H1 (cell line): ENCODE measurements around the gene S100A8. TPM values are rescaled to one million over a fixed set of nuclear protein-coding genes. Genes with fewer than 3 reads are reported as not detected.
"Not testable (repeated sequence)": the region's sequence is repeated elsewhere in the genome, so short reads cannot be mapped to it uniquely, and the experiment has no call there.

ENCODE experiments used
- CTCF ChIA-PET: fragments of 300-600 bp; sonication (Branson Sonifier 250); formaldehyde crosslinking; loops from one replicate; lab custom pipeline; 2021; ENCODE audit not compliant: partially characterized antibody; lab: Charles Lee
- POLR2A ChIA-PET: fragments of 300-600 bp; sonication (Branson Sonifier 250); formaldehyde crosslinking; loops from one replicate; lab custom pipeline; 2021; ENCODE audit warnings: inconsistent platforms; ENCODE audit not compliant: partially characterized antibody; lab: Charles Lee
- DNase-seq, 2 experiments: peaks; one replicate each; pipeline versions ENCODE4 v3.0.0 to v3.0.0-alpha.2; 2010 to 2022; ENCODE audit warnings: low spot score in 2 of 2, low read depth in 1 of 2, mixed read lengths in 1 of 2
- FAIRE-seq: peaks from 2 replicates; lab custom pipeline; 2011; peaks lifted over from hg19 to GRCh38; lab: Jason Lieb, UNC
- H2AFZ ChIP-seq: 2 replicates; pipeline ENCODE4 v1.8.1; 2012; ENCODE audit warnings: low read length, inconsistent platforms
- H2AK5ac ChIP-seq: 2 replicates; pipeline ENCODE4 v1.6.1; 2013; ENCODE audit warnings: low read depth, low read length
- H2BK120ac ChIP-seq: replicated peaks from 2 replicates; pipeline ENCODE3; 2013; ENCODE audit warnings: low read depth, low read length, inconsistent platforms
- H2BK12ac ChIP-seq: 2 replicates; pipeline ENCODE4 v1.6.1; 2013; ENCODE audit warnings: low read depth, low read length
- H2BK15ac ChIP-seq: 2 replicates; pipeline ENCODE4 v1.6.1; 2013; ENCODE audit warnings: low read length
- H2BK20ac ChIP-seq: 2 replicates; pipeline ENCODE4 v1.6.1; 2013; ENCODE audit warnings: low read length
- H2BK5ac ChIP-seq: 2 replicates; pipeline ENCODE4 v1.6.1; 2013; ENCODE audit warnings: low read depth, low read length
- H3K14ac ChIP-seq: 2 replicates; pipeline ENCODE4 v1.6.1; 2013; ENCODE audit warnings: inconsistent platforms; ENCODE audit not compliant: insufficient read length
- H3K18ac ChIP-seq: 2 replicates; pipeline ENCODE4 v1.6.1; 2013; ENCODE audit warnings: low read length; ENCODE audit errors: extremely low read depth
- H3K23ac ChIP-seq: 2 replicates; pipeline ENCODE4 v1.6.1; 2013; ENCODE audit warnings: inconsistent platforms; ENCODE audit not compliant: insufficient read length
- H3K23me2 ChIP-seq: 2 replicates; pipeline ENCODE4 v1.6.1; 2013; ENCODE audit warnings: low read depth, low read length
- H3K27ac ChIP-seq: 2 replicates; pipeline ENCODE4 v1.6.1; 2011; ENCODE audit warnings: low read depth, low read length, inconsistent platforms
- H3K27me3 ChIP-seq, 4 experiments: replicated peaks in 1 of 4; 1 replicate in 1 of 4; 2 replicates in 3 of 4; pipeline versions ENCODE4 v1.6.1 to v1.8.1; 2011 to 2013; ENCODE audit warnings: low read length in 3 of 4, mild to moderate bottlenecking in 3 of 4, inconsistent platforms in 2 of 4, mixed read lengths in 2 of 4, moderate library complexity in 1 of 4; ENCODE audit not compliant: control insufficient read depth in 3 of 4, insufficient read depth in 3 of 4; ENCODE audit errors: extremely low read depth in 1 of 4
- H3K36me3 ChIP-seq, 4 experiments: 2 replicates each; pipeline versions ENCODE4 v1.6.1 to v1.8.1; 2011 to 2013; ENCODE audit warnings: mild to moderate bottlenecking in 4 of 4, low read length in 3 of 4, moderate library complexity in 2 of 4, control low read depth in 1 of 4, inconsistent platforms in 1 of 4; ENCODE audit not compliant: insufficient read depth in 4 of 4, control insufficient read depth in 2 of 4
- H3K4ac ChIP-seq: replicated peaks from 2 replicates; pipeline ENCODE3; 2013; ENCODE audit warnings: low read length, low read depth, mixed read lengths, inconsistent platforms; ENCODE audit not compliant: insufficient read length
- H3K4me1 ChIP-seq, 4 experiments: replicated peaks in 1 of 4; 1 replicate in 1 of 4; 2 replicates in 3 of 4; pipeline versions ENCODE4 v1.6.1 to v1.8.1; 2011 to 2013; ENCODE audit warnings: low read length in 3 of 4, inconsistent platforms in 2 of 4, mixed read lengths in 1 of 4; ENCODE audit not compliant: insufficient read depth in 4 of 4, control insufficient read depth in 3 of 4
- H3K4me2 ChIP-seq, 2 experiments: 2 replicates each; pipeline versions ENCODE4 v1.6.1 to v1.8.1; 2011 to 2013; ENCODE audit warnings: low read depth in 2 of 2, low read length in 2 of 2, control low read depth in 1 of 2, inconsistent platforms in 1 of 2, mild to moderate bottlenecking in 1 of 2; ENCODE audit not compliant: insufficient read depth in 1 of 2
- H3K4me3 ChIP-seq, 4 experiments: fragments of 200-600, 300-600 bp in 1 of 4; sonication (generic), shearing (Covaris generic), sonication (Bioruptor Twin) in 1 of 4; 2 replicates each; pipeline versions ENCODE4 v1.5.1 to v1.8.1; 2011 to 2016; ENCODE audit warnings: low read length in 4 of 4, low read depth in 3 of 4, control low read depth in 2 of 4, inconsistent platforms in 2 of 4, mild to moderate bottlenecking in 2 of 4, mixed read lengths in 1 of 4, moderate library complexity in 1 of 4; ENCODE audit not compliant: insufficient read depth in 2 of 4; ENCODE audit errors: extremely low read depth in 1 of 4
- H3K56ac ChIP-seq: replicated peaks from 2 replicates; pipeline ENCODE3; 2013; ENCODE audit warnings: low read depth, mild to moderate bottlenecking, mixed read lengths, low read length, inconsistent platforms; ENCODE audit not compliant: insufficient read length
- H3K79me1 ChIP-seq: 2 replicates; pipeline ENCODE4 v1.6.1; 2013; ENCODE audit warnings: low read depth, low read length, control low read depth
- H3K79me2 ChIP-seq, 2 experiments: 2 replicates each; pipeline versions ENCODE4 v1.6.1 to v1.8.1; 2012 to 2013; ENCODE audit warnings: low read length in 2 of 2, mild to moderate bottlenecking in 2 of 2, inconsistent platforms in 1 of 2; ENCODE audit not compliant: insufficient read depth in 2 of 2, control insufficient read depth in 1 of 2
- H3K9ac ChIP-seq, 4 experiments: replicated peaks in 1 of 4; 1 replicate in 1 of 4; 2 replicates in 3 of 4; pipeline versions ENCODE4 v1.6.1 to v1.8.1; 2011 to 2013; ENCODE audit warnings: low read depth in 3 of 4, low read length in 3 of 4, control low read depth in 2 of 4, mild to moderate bottlenecking in 2 of 4, moderate library complexity in 2 of 4, inconsistent platforms in 1 of 4; ENCODE audit errors: extremely low read depth in 1 of 4
- H3K9me3 ChIP-seq, 2 experiments: 2 replicates each; pipeline versions ENCODE4 v1.6.1 to v1.8.1; 2012 to 2013; ENCODE audit warnings: mild to moderate bottlenecking in 2 of 2, moderate library complexity in 2 of 2, control low read depth in 1 of 2, inconsistent platforms in 1 of 2, low read depth in 1 of 2, low read length in 1 of 2, mixed read lengths in 1 of 2; ENCODE audit not compliant: insufficient read depth in 2 of 2
- H4K20me1 ChIP-seq, 2 experiments: replicated peaks in 1 of 2; 2 replicates each; pipeline versions ENCODE3 to v1.8.1; 2011 to 2013; ENCODE audit warnings: inconsistent platforms in 2 of 2, low read length in 2 of 2, mild to moderate bottlenecking in 1 of 2; ENCODE audit not compliant: insufficient read depth in 2 of 2, control insufficient read depth in 1 of 2
- H4K5ac ChIP-seq: 2 replicates; pipeline ENCODE4 v1.6.1; 2013; ENCODE audit warnings: low read length, low read depth, mixed read lengths, inconsistent platforms; ENCODE audit not compliant: insufficient read length
- H4K8ac ChIP-seq: 2 replicates; pipeline ENCODE4 v1.8.0; 2013; ENCODE audit warnings: mild to moderate bottlenecking, moderate library complexity, low read length, inconsistent platforms; ENCODE audit not compliant: insufficient read depth; ENCODE audit errors: extremely low read depth
- H4K91ac ChIP-seq: replicated peaks from 2 replicates; pipeline ENCODE3; 2013; ENCODE audit warnings: low read length, mixed read lengths, inconsistent platforms; ENCODE audit not compliant: insufficient read length
- WGBS, 2 experiments: shearing (Covaris generic) in 1 of 2; methylation state at CpG; one replicate each; pipeline versions ENCODE4 v1.1.6 to v1.1.7; 2013 to 2015; ENCODE audit warnings: low lambda C conversion rate in 2 of 2, mixed read lengths in 2 of 2, inconsistent platforms in 1 of 2, low coverage in 1 of 2, missing lambda C conversion rate in 1 of 2; ENCODE audit not compliant: insufficient replicate concordance in 2 of 2, insufficient coverage in 1 of 2, insufficient read length in 1 of 2; ENCODE audit errors: extremely low coverage in 1 of 2, missing lambda C conversion rate in 1 of 2; 5-methylcytosine and 5-hydroxymethylcytosine counted together
- polyA plus RNA-seq, 7 experiments: library from polyadenylated mRNA; depleted of rRNA in 3 of 7; stranded (reverse) in 5 of 7; unstranded in 2 of 7; fragments of >200 nt in 5 of 7; fragments of 200-250 nt in 2 of 7; gene quantifications; 1 replicate in 5 of 7; 2 replicates in 1 of 7; 4 replicates in 1 of 7; pipeline versions ENCODE4 v1.2.1 to v1.2.3, GENCODE V29; 2011 to 2013; ENCODE audit warnings: missing spikeins in 2 of 7, mixed read lengths in 2 of 7
- total RNA-seq: library from RNA; stranded (reverse); fragmentation: NEBNext Ultra II Directional; extraction: Animal tissue kit (Norgen Biotek cat#: 25700); gene quantifications from 2 replicates; pipeline ENCODE4 v1.2.1, GENCODE V29; 2021

The S100A8 gene
- total and polyA plus RNA-seq, 2 of the 8 experiments (the other 6 are each of a cell fraction or from before 2014, with no cell fraction given): not detected

DNA sequence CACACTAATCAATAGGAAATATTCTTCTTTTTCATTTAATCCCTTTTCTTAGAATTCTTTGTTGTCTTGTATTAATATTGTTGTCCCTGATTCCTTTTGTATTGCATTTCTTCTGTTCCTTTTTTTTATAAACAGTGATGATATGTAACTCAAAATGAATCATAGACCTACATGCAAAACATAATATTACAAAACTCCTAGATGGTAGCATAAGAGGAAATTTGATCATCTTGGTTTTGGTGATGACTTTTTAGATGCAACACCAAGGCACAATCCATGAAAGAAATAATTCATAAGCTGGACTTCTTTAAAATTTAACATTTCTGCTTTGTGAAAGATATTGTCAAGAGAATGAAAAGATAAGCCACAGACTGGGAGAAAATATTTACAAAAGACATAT lies 23.1 kb upstream of the S100A8 start:
- H3K9ac ChIP-seq, H3K27me3 ChIP-seq, H3K18ac ChIP-seq, H4K5ac ChIP-seq, H3K9me3 ChIP-seq, H2BK15ac ChIP-seq, H3K56ac ChIP-seq, H2BK5ac ChIP-seq, H2AFZ ChIP-seq, H3K23me2 ChIP-seq, H3K4ac ChIP-seq, H2BK12ac ChIP-seq, H3K4me1 ChIP-seq, POLR2A ChIA-PET, H3K79me1 ChIP-seq, H4K91ac ChIP-seq, H4K8ac ChIP-seq, H3K36me3 ChIP-seq, H3K27ac ChIP-seq, FAIRE-seq, H4K20me1 ChIP-seq, H2AK5ac ChIP-seq, DNase-seq, H3K79me2 ChIP-seq, H3K14ac ChIP-seq, H3K23ac ChIP-seq, H3K4me2 ChIP-seq, H2BK20ac ChIP-seq, H2BK120ac ChIP-seq, H3K4me3 ChIP-seq: not testable (repeated sequence)
- CTCF ChIA-PET: interaction anchor here (0.6 to 0.7 kb wide), 2 partner anchors 81 to 88 kb away, joined by 3 read pairs; no protein-coding TSS in a partner anchor

DNA sequence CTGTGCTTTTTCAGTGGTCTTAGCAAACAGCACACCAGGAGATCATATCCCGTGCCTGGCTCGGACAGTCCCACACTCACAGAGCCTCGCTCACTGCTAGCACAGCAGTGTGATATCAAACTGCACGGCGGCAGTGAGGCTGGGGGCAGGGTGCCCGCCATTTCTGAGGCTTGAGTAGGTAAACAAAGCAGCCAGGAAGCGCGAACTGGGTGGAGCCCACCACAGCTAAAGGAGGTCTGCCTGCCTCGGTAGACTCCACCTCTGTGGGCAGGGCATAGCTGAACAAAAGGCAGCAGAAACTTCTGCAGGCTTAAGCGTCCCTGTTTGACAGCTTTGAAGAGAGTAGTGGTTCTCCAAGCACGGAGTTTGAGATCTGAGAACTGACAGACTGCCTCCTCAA lies 16.4 kb upstream of the S100A8 start:
- H4K5ac ChIP-seq, H3K4me2 ChIP-seq, H4K91ac ChIP-seq, H3K79me2 ChIP-seq, H2BK15ac ChIP-seq, H3K9ac ChIP-seq, H3K23me2 ChIP-seq, H3K56ac ChIP-seq, H3K4me1 ChIP-seq, H3K23ac ChIP-seq, H2BK5ac ChIP-seq, H4K20me1 ChIP-seq, FAIRE-seq, H3K79me1 ChIP-seq, H3K18ac ChIP-seq, H3K9me3 ChIP-seq, H2BK120ac ChIP-seq, H2AFZ ChIP-seq, H2BK12ac ChIP-seq, H3K27ac ChIP-seq, H2BK20ac ChIP-seq, H4K8ac ChIP-seq, H3K36me3 ChIP-seq, H3K4me3 ChIP-seq, H3K14ac ChIP-seq, H3K4ac ChIP-seq: not testable (repeated sequence)
- H2AK5ac ChIP-seq: 0 out of 2 replicates have a peak overlapping the region, but pooled peaks have one; percentile 53
- CTCF ChIA-PET: interaction anchor here (0.8 to 3.0 kb wide), 9 partner anchors 10 to 102 kb away, joined by 3 to 8 read pairs (median 4); no protein-coding TSS in a partner anchor
- peaks cover 0 to 11% (median 8%) of the 10 kb centered on the region in 4 experiments; a peak in 6 of 7 replicates for H3K27me3 ChIP-seq
- DNase-seq: peak in 1 of 2 experiments; percentile 29
- 79% methylated on average over 11 of the region's 11 CpGs; no CpG with 5 or more reads in 1 of the 2 experiments for WGBS, 2 experiments
- POLR2A ChIA-PET: interaction anchor here (0.8 kb wide), 1 partner anchor 87 kb away, joined by 3 read pairs; no protein-coding TSS in a partner anchor
